GM19438 (cell line): ENCODE results near the gene ACSL6.

Experiments
- ATAC-seq: cut with Tn5 transposase; IDR thresholded peaks from one replicate; pipeline ENCODE4 v1.9.1; 2021; ENCODE audit warnings: low read depth; ENCODE audit not compliant: unreplicated experiment

ACSL6 gene

DNA sequence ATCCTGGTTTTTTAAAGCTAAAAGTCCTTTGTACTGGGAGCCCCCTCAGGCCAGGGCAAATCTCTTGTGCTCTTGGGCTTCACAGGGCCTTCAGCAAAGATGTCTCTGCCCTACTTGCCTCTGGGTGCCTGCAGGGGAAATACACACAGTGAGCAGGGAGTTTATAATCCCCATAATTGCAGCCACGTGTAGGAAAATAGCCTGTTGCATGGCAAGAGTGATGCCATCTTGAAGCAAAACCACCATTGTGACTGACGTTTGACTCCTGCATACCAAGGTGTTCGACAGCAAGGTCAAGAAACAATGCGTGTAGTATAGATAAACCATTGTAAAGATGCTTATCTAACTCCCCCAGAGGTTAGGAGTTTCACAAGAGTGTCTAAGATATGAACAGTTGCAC is 37.6 kb upstream of the ACSL6 start:
- no peak for ATAC-seq

DNA sequence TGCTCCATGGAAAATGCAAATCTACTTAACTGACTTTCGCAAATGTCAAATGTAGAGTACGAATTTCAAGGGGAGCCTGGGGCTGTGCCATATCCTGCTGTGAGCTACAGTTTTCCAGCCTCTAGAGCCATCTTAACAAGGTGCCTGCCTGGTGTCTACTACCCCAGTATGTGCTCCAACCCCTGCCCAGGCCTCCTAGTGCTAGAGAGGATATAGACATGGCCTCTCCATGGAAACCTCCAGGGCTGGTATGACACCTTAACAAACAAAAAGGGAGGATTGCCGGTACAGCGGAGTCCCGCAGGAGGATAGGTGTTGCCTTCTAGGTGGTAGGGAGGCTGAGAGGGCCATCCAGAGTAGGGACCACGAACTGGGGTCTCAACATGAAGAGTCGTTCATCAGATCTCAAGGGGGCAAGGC is 35.4 kb upstream of the ACSL6 start:
- ATAC-seq: no peak

DNA sequence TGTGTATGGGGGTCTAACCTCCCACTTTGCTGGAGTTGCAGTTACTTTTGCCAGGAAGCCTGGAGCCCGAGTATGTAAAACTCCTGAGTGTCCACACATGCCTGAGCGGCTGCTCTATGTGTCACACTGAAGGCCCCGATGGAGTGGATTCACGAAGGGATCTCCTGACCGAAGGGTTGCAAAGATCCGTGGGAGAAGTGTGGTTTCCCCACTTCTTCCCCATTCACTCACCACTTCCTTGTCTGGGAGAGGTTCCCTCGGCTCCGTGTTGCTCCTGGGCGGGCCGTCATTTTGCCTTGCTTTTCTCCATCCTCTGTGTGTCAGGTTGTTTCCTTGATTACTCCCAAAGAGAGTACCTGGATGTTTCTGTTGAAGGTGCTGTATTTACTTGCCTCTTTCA is 32.7 kb upstream of the ACSL6 start:
- ATAC-seq: no peak

DNA sequence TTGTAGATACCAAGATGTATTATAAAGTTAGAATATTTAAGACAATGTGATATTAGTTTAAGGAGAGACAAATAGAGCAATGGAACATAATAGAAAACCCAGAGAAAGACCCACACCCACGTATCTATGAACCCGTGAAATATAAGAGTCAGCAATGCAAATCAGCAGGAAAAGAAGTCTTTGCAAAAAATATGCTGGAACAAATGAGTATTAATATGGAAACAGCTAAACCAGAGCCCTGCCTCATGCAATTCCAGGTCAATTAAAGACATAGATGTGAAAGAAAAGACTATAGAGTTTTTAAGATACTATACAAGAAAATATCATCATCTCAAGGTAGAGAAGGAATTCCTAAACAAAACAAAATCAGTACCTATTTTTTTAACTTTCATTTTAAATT is 25.9 kb upstream of the ACSL6 start:
- no peak for ATAC-seq

DNA sequence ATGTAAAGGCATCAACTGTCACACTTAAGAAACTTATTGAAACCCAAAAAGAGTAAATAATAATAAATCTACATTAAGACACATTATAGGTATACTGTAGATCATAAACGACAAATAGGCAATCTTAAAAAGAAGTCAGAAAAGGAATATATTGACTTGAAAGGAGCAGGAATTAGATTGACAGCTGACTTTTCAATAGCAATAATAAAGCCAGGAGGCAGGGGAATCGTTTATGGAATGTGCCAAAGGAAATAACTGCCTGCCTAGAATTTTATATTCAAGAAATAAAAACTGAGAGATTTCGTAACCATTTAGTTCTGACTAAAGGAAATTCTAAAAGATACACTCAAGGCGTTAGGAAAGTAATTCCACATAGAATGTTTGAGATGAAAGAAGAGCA is 21.7 kb upstream of the ACSL6 start:
- no peak for ATAC-seq

DNA sequence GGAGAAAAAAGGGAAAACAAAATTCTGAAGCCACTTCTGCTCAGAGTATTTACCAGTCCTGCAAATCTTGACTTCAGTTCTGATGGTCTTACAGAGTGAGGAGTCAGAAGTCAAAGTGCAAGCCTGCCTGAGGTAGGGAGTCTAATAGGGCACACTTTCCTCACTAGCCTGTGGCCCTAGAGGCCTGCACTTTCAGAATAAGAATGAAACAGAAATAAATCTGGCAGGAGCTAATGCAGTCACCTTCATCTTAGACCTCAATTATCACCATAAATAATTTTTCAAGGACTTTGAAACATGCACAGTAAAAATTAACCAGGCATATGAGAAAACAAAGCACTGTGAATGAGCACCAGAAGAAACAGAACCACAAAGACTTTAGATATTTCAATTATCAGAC is 20.7 kb upstream of the ACSL6 start:
- ATAC-seq: no peak

DNA sequence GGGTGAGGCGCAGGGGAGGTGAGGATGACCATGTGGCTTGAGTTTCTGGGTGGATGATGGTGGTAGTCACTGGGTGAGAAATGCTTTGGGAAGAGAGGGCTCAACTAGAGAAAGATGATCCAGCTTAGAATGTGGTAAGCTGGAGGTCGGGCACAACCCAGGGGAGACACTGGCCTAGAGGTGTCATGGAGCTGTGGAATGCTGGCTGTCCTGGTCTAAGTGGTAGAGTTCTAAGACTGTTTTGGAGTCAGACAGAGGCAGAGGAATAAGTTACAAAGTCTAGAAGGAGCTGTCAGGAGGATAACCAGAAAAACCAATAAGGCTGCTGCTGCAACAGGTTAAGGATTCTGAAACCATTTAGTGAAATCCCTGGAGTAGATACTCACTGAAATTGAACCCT is 19.2 kb upstream of the ACSL6 start:
- ATAC-seq: no peak

DNA sequence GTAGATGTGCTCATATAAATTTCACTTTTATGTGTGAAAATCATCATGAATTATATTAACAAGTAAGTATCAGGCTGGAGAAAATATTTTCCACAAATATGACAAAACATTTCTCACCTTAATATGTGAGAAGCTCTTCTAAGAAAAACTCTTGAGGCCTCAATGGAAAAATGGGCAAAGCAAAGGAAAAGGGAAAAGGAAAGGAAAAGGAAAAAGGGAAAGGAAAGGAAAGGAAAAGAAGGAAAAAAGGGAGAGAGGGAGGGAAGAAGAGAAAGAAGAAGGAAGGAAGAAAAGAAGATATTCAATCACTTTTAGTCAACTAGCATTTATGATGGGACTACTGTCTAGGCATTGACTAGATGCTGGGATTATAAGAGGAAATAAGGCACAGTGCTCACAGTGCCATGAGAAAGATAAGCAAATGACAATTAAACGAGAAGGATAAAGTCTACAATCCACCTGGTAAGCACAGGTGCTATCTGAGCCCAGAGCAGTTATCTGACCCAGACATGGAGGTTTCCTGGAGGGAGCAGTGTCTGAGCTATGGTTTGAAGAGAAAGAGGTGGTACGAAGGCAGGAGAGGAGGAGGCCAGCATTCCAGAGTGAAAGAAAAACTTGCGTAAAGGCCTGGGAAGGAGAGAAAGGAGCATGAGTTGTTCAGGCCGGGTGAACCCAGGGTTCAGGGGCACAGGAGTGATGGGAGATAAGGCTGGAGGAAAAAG is 18.3 kb upstream of the ACSL6 start:
- no peak for ATAC-seq

DNA sequence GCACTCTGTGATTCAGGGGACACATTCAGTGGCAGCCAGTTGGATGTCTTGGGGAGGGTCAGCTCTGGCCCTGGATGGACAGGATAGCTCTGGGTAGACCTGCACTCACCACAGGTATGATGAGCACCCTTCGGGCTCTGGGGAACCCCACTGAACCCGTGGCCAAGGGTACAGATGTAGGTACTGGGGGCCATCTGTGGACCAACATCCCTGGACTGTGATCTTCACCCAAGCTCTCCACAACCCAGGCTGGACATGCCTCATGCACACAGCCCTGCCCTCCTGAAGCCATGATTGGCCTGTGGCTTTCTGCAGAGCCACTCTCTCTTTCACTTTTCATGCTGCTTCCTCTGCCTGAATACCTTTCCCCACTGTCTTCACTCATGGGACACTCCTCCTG is 15.6 kb upstream of the ACSL6 start:
- peak; percentile 75 for ATAC-seq

DNA sequence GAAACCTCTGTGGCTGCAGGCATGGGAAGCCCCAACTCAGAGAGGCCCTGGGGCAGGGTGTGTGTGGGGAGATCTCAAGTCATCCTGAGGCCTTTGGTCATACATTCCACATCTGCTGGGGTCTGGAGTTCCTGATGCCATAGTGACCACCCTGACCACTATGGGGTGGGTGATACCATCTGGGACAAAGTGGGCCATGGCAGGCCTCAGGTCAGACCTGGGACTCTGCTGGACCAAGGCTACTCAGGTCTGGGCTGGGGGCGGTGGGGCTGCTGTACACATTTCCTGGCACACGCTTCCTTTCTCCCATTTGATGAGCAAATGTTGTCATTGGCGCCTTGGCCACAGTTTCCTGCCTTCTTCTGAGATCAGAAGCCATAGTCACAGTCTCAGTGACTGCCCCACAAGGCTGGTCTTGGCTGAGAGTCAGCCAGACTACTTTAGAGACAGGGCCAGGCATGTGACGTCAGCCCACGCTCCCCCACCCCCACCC is 15.1 kb upstream of the ACSL6 start:
- ATAC-seq: no peak

DNA sequence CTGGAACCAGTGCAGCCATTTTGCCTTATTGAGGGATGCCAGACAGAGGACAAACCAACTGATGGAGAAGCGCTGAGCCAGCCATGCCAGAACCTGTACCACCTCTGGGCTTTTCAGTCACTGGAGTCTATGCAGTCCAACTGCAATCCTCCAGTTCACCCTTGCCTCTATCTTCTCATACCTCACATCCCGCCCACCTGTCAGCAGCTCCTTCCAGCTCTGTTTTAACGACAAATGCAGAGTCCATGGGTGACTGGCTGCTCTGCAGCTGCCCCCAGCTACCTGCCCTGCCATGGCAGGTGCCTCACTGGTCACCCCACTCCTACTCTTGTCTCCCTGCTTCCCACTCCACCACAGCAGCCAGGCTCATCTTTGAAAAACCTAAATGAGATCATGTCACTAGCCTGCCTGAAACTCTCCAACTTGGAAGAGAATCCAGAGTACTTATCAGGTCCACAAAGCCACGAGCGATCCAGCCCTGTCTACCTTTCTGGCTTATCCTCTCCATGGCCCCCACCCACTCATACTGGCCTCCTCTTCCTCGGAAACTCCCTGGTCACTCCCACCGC is 14.0 kb upstream of the ACSL6 start:
- ATAC-seq: no peak

DNA sequence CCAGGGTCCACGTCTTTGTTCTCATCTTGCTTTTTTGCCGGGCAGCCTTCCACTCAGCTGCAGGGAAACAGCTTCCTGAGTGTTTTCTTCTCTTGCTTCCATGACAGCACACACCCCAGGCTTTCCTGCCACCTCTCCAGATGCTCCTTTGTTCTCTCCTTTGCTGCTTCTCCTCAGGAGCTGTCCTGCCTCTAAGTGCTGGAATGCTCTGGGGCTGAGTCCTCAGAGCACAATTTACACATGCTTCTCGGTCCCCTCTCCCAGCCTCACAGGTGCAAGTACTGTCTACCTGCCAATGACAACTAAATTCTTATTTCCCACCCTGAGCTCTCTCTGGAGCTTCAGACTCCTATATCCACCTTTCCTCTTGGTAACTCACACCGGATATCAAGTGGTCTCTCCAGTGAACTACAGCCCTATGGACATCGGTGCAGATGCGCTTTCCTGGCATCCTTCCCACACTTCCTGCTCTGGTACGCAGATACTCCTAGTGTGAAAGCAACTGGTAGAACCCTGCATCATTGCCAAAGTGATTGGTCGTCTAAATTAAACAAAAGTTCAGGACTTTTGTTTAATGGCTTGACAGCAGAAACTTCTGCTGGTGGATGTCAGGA is 13.4 kb upstream of the ACSL6 start:
- ATAC-seq: no peak

DNA sequence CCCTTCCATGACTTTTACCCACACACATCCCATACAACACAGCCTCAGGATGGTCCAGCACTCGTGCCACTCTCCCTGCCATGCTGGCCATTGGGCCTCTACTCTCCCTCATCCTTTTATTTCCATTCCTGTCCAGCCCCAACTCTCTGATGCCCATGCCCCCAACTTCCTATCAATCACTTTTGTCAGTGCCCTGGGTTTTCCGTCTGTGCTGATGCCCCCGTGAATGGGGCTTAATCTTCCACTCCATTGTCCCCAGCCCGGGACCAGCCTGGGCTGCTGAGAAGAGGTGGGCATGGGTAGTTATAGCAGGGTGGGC is 12.6 kb upstream of the ACSL6 start:
- no peak for ATAC-seq

DNA sequence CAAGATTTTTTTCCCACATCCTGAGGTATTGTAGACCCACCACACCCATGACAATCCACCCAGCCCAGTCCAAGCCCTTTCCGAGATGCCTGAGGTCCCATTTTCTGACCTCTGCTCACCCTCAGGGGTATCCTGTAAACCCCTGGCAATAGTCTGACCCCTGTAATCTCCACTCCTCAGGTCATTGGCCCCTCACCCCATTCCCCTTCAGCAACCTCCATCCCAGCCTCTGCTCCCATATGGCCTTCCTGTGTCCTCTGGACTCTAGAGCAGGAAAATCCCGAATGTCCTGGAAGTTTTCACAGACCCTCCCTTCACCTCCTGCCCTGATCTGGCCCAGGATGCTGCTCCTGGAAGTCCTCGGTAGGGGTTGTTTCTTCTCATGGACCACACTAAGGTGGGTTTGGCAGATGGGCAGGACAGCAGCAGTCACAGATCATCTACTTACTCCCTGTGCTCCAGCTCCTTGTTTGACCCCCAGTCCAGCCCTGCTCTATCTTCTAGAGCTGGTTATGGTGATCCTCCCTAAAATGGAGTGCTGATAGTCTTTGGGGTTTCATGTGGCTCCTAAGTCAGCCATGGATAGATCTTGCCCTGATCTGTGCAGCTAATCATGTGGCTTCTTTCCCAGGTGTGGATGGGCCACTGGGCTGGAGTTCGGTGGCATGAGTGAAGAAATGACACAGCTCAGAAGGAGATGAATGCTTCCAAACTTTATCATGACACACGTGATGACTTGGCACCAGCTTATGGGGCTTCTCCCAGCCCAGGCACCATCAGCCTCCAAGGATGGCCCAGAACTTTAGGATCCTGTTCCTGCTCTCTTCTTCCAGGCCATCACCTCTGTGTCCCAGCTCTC is 12.0 kb upstream of the ACSL6 start:
- ATAC-seq: no peak

DNA sequence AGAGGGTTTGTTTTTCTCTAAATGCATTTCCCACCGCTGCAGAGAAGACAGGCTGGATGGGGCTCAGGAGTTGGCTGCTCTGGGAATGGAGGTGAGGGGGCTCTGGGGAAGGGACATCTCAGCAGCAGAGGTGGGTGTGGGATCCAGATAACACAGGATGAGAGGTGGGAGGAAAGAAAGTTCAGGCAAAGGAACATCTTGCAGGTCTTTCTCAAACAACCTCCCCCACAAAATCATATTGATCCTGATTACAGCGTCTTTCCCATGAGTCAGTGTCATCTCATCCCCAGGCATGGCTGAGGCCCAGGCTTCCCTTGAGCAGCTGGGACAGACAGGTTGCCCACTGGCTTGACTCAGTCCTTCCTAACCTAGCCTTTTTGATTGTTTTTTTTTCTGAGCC is 11.3 kb upstream of the ACSL6 start:
- ATAC-seq: no peak

DNA sequence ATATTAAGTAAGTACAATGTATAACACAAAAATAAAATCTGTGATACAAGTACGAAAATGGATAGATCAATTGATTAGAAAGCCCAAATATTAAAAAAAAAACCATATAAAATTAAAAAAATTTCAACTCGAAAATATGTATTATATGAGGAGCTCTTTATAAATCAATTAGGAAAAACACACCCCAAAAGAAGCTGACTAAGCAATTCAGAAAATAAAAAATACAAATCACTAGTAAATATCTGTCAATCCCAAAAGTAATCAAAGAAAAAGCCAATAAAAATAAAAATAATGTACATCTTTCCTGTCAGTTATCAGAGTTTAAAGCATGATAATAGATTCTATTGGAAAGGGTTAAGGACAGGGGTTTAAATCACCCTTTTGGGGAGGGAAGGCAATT is 10.2 kb upstream of the ACSL6 start:
- ATAC-seq: no peak

DNA sequence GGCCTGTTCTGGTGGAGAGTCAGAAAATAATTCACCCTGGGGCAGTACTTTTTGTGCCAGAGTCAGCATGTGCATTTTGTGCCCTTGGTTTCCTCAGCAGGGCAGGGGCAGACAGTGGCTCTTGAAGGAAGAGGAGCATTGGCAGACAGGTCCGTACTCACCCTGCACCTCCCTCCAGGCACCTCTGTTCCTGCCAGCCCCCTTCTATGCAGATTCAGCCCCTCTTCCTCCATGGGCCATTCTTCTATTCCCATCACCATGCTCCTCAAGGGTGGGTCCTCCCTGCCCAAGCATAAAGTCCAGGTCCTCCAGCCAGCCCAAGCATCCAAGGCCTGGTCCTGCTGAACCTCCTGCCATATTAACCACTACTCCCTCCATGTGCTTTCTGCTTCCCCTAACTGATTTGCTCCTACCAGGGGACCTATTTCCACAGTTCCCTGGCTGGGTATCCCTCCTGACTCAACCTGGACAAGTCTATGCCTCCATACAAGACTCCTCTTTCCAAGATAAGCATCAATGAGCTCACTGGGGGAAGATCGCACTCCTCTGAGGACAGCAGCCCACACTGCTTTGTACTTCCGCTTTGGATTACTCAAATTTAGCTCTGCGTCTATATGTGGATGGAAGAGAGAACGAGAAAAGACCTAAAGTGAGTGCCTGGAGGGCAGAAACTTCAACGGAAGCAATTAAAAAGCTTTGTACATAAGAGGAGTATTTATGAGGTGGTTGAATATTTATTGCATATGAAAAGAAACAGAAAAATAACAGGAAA is 9.3 kb upstream of the ACSL6 start:
- ATAC-seq: peak; percentile 15

DNA sequence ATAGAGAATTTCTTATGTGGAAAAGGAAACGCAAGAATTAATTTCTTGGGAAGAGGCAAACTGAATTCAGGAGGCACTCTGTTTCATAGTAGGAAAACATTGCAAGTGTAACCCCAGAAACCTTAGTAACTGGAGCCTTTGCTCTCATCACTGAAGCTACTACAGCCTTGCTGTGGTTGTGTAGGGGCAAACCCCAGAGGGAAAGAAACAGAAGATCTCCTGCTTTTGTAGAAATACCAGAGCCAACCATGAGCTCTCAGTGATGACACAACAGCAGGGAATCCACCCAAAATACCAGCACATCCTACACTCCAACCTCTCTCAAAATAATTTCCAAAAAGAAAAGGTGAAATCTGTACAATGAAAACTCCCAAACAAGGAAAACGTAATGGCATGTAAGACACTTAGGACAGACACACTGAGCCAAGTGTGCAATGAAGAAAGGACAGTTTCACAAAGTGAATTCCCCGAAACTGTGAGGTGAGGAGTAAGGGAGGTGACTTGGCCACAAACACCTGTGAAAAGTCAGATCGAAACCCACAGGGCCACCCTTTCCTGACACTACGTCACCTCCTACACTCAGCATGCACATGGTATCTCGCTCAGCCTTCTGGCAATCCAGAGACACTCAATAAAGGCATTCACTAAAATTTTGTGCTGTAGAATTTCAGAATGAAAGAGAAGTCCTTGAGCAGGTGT is 8.5 kb upstream of the ACSL6 start:
- ATAC-seq: peak; percentile 99

DNA sequence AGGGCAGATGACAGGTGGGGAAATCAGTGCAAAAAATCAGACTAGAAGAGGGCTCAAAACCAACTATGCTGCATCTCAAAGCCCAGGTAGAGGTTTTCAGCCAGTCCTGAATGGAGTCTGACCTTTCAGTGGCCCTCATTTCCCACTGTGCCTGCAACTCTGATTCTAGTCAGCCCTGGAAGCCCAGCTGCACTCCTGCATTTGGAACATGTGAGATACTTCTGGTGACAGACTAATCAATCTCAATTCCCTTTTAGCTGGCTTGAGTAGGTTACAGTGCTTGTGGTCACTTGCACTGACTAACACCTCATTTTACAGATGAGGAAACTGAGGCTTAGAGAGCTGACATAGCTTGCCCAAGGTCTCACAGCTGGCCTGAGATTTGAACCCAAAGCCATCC is 7.9 kb upstream of the ACSL6 start:
- no peak for ATAC-seq
